IPS DF 4.7 (cell line): Measurements from ENCODE around the gene OAF.
"Not testable (repeated sequence)": the region's sequence is repeated elsewhere in the genome, so short reads cannot be mapped to it uniquely, and the experiment has no call there.

ENCODE experiments used
- DNase-seq: peaks from one replicate; pipeline ENCODE4 v3.0.0-alpha.2; 2013; ENCODE audit warnings: low spot score; ENCODE audit errors: extremely low read depth

OAF gene

DNA sequence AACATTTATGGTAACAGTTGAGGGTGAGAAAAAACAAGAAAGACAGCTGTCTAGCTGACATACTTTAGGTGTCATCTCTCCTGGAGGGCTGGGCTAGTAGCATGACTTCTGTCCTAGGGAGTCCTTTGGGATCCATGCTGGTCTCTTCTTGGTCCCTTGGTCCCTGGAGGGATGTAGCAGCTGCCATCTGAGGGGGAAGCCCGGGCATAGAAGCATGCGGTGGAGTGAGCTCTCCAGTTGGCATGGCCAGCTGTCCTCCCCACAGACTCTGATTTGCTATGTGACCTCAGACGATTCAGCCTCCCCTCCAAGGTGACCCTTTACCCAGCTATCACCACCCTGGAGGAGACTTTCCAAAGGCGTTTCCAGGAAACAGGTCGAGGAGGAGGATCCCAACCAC is 57.9 kb downstream of the OAF start:
- DNase-seq = no peak

DNA sequence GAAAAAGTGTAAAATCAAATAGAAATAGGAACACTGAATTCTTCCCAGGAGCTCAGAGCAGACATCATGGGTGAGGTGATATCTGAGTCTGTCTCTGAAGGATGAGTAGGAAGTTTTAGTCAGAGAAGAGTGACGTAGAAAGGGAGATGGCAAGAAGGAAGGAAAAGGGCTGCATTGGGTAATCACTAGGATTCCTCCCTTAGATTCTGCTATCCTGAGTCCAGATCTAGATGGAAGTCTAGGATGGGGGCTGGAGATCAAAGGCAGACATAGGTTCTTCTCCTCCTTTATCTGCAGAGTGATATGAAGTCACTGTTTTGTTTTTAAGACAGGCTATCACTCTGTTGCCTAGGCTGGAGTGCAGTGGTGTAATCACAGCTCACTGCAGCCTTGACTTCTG is 59.6 kb downstream of the OAF start:
- no peak for DNase-seq

DNA sequence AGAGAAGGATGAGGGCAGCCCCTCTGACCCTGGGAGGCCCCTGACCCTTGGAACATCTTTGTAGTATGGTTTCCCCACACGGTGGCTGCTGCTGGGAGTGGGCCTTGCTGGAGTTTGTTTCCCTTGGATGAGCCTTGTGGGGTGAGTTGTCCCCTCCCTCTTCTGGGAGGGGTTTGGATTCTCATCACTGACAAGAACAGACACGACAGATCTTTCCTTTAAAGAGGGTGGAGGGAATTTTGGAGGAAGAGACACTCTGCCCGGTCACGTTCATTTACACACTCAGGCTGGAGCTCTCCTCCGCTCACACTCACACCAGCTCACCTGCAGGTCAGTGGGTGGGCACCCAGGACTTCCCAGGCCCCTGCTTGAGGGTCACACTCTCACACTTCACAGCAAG is 60.8 kb downstream of the OAF start:
- no peak for DNase-seq

DNA sequence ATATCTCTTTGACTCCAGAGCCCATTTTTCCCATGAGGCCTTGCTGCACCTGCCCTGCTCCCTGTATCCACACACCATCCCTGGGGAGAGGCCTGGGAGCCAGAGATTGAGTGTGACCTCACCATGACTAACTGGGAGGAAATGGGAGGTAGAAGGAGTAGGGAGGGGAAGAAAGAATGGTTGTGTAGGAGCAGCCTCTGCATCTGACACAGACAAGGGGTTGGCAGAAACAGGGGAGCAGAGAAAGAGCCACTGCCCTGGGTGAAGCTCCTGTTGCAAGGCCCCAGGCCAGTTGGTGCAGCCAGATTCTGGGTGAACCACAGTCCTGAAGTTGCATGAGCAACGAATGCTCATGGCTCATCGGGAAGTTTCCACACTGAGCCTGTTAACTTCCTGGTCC is 61.5 kb downstream of the OAF start:
- DNase-seq = no peak

DNA sequence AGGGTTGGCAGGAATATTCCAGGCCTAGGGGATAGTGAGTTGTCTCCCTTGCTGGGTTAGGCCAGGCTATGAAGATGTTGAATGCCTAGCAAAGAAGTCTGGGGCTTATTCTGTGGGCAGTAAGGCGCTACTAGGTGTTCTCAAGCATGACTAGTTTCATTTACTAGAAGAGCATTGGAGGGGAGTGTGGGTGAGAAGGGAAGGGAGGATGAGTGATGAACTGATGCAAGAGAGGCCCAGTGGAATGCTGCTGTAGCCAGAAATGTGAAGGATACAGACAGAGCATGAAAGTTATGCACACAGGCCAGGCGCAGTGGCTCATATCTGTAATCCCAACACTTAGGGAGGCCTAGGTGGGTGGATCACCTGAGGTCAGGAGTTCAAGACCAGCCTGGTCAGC is 62.6 kb downstream of the OAF start:
- DNase-seq = no peak

DNA sequence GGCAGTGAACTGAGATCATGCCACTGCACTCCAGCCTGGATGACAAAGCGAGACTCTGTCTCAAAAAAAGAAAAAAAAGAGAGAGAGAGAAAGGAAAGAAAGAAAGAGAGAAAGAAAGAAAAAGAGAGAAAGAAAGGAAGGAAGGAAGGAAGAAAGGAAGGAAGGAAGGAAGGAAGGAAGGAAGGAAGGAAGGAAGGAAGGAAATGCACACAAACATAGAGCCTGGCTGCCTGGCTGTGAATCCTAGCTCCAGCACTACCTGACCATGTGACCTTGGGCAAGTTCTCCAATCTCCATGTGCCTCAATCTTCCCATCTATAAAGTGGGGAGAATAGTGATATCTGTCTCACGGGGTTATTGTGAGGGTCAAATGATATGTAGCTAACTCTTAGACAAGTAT is 63.1 kb downstream of the OAF start:
- not testable (repeated sequence) for DNase-seq

DNA sequence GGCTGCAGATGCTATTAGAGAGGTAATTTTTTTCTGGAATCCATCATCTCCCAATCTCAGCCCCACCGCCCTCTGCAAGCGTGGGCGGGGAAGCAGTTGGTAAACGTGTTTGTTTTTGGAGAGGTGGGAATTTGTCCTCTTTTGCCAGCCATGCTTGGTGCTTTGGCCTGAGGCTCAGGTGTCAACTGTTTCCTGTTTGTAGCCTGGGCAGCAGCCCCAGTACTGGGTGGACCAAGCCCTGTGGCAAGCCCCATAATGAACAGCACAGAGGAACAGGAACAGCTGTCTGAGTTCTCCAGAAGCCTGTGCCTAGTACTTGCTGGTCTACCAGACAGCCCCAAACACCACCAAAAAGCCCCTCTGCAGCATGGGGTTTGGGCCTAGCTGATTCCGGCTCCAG is 68.7 kb downstream of the OAF start:
- DNase-seq = no peak
